Stomach (tissue), 9 donors: ENCODE measurements around the gene GP2. TPM values are rescaled to one million over a fixed set of nuclear protein-coding genes. Genes with fewer than 3 reads are reported as not detected.
"Not testable (repeated sequence)": the region's sequence is repeated elsewhere in the genome, so short reads cannot be mapped to it uniquely, and the experiment has no call there.

Source experiments
- DNase-seq, 2 donors: peaks; one replicate each; pipeline versions ENCODE4 v3.0.0 to v3.0.0-alpha.2; 2013 to 2019
- H3K27ac ChIP-seq, 5 donors: fragments of 200-600 bp in 4 of 5; sonication (generic) in 4 of 5; one replicate each; pipeline ENCODE4 v1.5.1; 2013 to 2019; ENCODE audit warnings: mild to moderate bottlenecking in 1 of 5, moderate library complexity in 1 of 5
- H3K27me3 ChIP-seq, 3 donors: fragments of 200-600 bp; sonication (generic); one replicate each; pipeline ENCODE4 v1.5.1; 2017 to 2019; ENCODE audit warnings: mixed run types in 1 of 3
- H3K36me3 ChIP-seq, 4 donors: fragments of 200-600 bp; sonication (generic); 1 replicate in 3 of 4; 2 replicates in 1 of 4; pipeline ENCODE4 v1.5.1; 2016 to 2019
- H3K4me1 ChIP-seq, 4 donors: fragments of 200-600 bp; sonication (generic); one replicate each; pipeline ENCODE4 v1.5.1; 2016 to 2019
- H3K4me3 ChIP-seq, 4 donors: fragments of 200-600 bp; sonication (generic) in 3 of 4; one replicate each; pipeline ENCODE4 v1.5.1; 2016 to 2019; ENCODE audit warnings: mild to moderate bottlenecking in 1 of 4
- H3K9me3 ChIP-seq, 4 donors: fragments of 200-600 bp; sonication (generic); one replicate each; pipeline ENCODE4 v1.5.1; 2016 to 2019
- EP300 ChIP-seq: sonication (generic); formaldehyde crosslinking; IDR thresholded peaks from one replicate; pipeline ENCODE4 v1.6.1; 2017; ENCODE audit warnings: antibody characterized with exemption
- POLR2A ChIP-seq, 4 donors: fragments of 450-650 bp; IDR thresholded peaks; one replicate each; pipeline ENCODE4 v1.6.1; 2016; ENCODE audit warnings: antibody characterized with exemption in 4 of 4, control low read depth in 2 of 4, mild to moderate bottlenecking in 1 of 4, moderate library complexity in 1 of 4
- POLR2AphosphoS5 ChIP-seq, 3 donors: sonication (generic); formaldehyde crosslinking; IDR thresholded peaks; one replicate each; pipeline ENCODE4 v1.6.1; 2016; ENCODE audit warnings: antibody characterized with exemption in 3 of 3
- WGBS, 5 donors: extraction: QIAGEN DNeasy Blood & Tissue Kit in 3 of 5; methylation state at CpG; one replicate each; pipeline versions ENCODE4 v1.1.5 to v1.1.7; 2013 to 2018; 5-methylcytosine and 5-hydroxymethylcytosine counted together
- intact Hi-C: fragments of 100-400 bp; cut with DNase I; formaldehyde crosslinking; loops from one replicate; pipeline ENCODE4 v1.15.1; 2023; ENCODE audit warnings: low total_unique reads
- polyA plus RNA-seq, 3 donors: library from polyadenylated mRNA; stranded (reverse); fragments of 200-250 nt; gene quantifications; one replicate each; pipeline ENCODE4 v1.2.3, GENCODE V29; 2013
- total RNA-seq, 5 donors: library from RNA; depleted of rRNA; stranded (reverse); fragments of >200 nt; gene quantifications; one replicate each; pipeline versions ENCODE4 v1.1.0 to v1.2.3, GENCODE V29; 2014 to 2016
- TF ChIP-seq, protein P1 (sequence below), 7 experiments: fragments of 450-650 bp in 4 of 7; fragments of 200-600 bp in 3 of 7; sonication (generic) in 3 of 7; IDR thresholded peaks; one replicate each; pipeline ENCODE4 v1.5.1; 2016 to 2019; ENCODE audit warnings: antibody characterized with exemption in 7 of 7, control low read depth in 2 of 7, mild to moderate bottlenecking in 1 of 7
- donor health status: healthy with polysubstance abuse.
- donor health status: Bipolar disorder and iron deficiency.
- donor health status: healthy.

GP2 gene
- total and polyA plus RNA-seq, 8 donors, result 0.55 to 53.3 (median 14.4) TPM

DNA sequence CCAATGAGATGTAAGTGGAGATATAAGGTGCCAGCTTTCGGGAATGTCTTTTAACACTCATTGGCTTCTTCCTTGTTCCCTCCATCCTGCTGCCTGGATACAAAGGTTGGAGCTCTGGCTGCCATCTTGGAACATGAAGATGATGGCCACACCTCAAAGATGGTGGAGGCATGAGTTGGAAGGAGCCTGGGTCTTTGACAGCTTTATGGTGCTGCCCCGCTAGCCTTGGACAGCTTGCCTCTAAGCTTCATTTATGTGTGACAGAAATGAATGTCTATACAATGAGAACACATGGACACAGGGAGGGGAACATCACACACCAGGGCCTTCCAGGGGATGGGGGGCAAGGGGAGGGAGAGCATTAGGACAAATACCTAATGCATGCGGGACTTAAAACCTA, 13.6 kb downstream of the GP2 start:
- Histone ChIP-seq H3K4me1 (no peaks in the 10 kb centered on the region), H3K27me3 (no peaks in the 10 kb centered on the region), H3K9me3 (no peaks in the 10 kb centered on the region), H3K4me3 (no peak overlapping the region), H3K36me3 (no peaks in the 10 kb centered on the region), H3K27ac (no peak overlapping the region)
- DNase-seq, result no peak
- intact Hi-C loops, result no loop called here
- WGBS, 5 donors, result 82 to 98% (median 92%) methylated on average over 3 of the region's 3 CpGs
- TF ChIP-seq EP300, result no peak

DNA sequence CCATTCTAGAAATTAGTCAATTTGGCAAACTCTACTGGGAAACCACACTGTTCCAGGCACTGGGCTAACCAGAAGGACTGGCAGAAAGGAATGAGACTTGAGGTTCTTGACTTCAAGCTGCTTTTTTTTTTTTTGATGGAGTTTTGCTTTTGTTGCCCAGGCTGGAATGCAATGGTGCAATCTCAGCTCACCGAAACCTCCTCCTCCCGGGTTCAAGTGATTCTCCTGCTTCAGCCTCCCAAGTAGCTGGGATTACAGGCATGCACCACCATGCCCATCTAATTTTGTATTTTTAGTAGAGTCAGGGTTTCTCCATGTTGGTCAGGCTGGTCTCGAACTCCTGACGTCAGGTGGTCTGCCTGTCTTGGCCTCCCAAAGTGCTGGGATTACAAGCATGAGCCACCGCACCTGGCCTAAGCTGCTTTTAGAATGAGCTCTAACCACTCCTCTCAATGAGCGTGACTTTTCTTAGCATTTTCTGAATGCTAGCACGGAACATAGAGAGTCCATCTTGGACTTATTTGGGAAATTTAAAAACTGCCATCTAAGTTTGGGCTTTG, 14.7 kb downstream of the GP2 start:
- 86 to 93% (median 93%) methylated on average over 7 of the region's 7 CpGs for WGBS, 5 donors
- intact Hi-C loops, DNase-seq, H3K4me1 ChIP-seq, H3K4me3 ChIP-seq, H3K36me3 ChIP-seq, H3K9me3 ChIP-seq, H3K27ac ChIP-seq, H3K27me3 ChIP-seq: not testable (repeated sequence)

DNA sequence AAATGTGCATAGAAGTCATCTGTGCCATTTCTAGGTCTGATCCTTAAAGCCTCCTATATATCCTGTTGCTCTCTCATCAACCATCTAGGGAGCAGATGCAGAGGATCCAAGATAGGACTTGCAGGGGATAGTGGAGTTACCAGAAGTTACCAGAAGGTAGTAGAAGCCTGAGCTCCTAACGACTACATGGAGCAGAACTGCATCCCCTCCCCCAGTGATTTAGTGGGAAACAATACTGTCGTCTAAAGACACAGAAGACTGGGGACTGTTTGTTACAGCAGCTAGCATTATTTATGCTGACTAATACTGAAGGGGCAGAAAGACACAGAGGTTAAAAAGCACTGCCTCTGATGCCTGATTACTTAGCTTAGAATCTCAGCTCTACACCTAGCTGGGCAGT, 15.8 kb downstream of the GP2 start:
- no peak overlapping the region for H3K27ac ChIP-seq
- no peak overlapping the region for H3K4me3 ChIP-seq
- no peaks in the 10 kb centered on the region for H3K36me3 ChIP-seq
- H3K4me1 ChIP-seq, result no peaks in the 10 kb centered on the region
- no peak for DNase-seq
- intact Hi-C loops, result no loop called here
- H3K27me3 ChIP-seq, result no peaks in the 10 kb centered on the region
- no peaks in the 10 kb centered on the region for H3K9me3 ChIP-seq
- TF ChIP-seq, protein P1, sequence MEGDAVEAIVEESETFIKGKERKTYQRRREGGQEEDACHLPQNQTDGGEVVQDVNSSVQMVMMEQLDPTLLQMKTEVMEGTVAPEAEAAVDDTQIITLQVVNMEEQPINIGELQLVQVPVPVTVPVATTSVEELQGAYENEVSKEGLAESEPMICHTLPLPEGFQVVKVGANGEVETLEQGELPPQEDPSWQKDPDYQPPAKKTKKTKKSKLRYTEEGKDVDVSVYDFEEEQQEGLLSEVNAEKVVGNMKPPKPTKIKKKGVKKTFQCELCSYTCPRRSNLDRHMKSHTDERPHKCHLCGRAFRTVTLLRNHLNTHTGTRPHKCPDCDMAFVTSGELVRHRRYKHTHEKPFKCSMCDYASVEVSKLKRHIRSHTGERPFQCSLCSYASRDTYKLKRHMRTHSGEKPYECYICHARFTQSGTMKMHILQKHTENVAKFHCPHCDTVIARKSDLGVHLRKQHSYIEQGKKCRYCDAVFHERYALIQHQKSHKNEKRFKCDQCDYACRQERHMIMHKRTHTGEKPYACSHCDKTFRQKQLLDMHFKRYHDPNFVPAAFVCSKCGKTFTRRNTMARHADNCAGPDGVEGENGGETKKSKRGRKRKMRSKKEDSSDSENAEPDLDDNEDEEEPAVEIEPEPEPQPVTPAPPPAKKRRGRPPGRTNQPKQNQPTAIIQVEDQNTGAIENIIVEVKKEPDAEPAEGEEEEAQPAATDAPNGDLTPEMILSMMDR (IDR thresholded peaks at IDR 0.05), result no peak
- TF ChIP-seq EP300 (no peak), POLR2A (IDR thresholded peaks at IDR 0.05) (no peak), POLR2AphosphoS5 (IDR thresholded peaks at IDR 0.05) (no peak)
- 44 to 73% (median 65%) methylated on average over 2 of the region's 2 CpGs for WGBS, 5 donors

DNA sequence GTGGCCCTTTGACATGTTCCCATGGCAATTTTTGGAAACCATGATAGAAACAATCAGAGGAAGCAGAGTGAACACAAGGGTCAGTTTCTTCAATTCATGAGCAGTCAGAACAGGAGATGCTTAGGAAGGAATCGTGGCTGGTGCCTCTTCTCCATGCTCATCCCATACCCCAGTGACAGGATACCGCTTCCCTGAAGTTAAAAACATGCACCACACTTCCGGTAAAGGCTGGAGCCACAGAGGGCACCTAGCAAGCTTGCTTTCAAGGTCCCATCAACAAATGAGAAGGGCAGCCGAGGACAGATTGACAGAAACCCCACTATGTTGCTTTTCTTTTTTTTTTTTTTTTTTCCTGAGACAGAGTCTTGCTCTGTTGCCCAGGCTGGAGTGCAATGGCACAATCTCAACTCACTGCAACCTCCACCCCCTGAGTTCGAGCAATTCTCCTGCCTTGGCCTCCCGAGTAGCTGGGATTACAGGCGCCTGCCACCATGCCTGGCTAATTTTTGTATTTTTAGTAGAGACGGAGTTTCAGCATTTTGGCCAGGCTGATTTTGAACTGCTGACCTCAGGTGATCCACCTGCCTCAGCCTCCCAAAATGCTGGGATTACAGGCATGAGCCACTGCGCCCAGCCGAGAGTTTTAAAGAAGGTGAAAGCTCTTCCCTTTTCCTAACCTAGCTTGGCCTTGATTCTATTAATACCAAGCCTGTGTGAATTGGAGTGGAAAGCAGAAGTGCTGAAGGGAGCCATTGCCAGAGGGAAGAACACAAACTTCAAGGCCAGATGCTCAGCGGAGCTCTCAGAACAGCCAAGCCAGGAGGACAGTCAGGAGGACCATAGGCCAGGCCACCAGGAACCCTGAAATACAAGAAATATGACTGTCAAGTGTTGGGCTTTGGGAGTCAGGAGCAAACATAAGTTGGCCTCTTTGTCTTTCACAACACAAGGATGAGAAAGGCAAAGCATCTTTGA, 16.6 kb downstream of the GP2 start:
- Histone ChIP-seq H3K9me3 (no peaks in the 10 kb centered on the region), H3K4me1 (no peaks in the 10 kb centered on the region), H3K27ac (no peak overlapping the region), H3K4me3 (no peak overlapping the region), H3K27me3 (no peaks in the 10 kb centered on the region), H3K36me3 (no peaks in the 10 kb centered on the region)
- intact Hi-C loops, result no loop called here
- TF ChIP-seq POLR2AphosphoS5 (IDR thresholded peaks at IDR 0.05) (no peak), POLR2A (IDR thresholded peaks at IDR 0.05) (no peak), EP300 (no peak)
- TF ChIP-seq, protein P1 (IDR thresholded peaks at IDR 0.05), result no peak
- DNase-seq, result no peak
- 85 to 89% (median 87%) methylated on average over 11 of the region's 11 CpGs for WGBS, 5 donors

DNA sequence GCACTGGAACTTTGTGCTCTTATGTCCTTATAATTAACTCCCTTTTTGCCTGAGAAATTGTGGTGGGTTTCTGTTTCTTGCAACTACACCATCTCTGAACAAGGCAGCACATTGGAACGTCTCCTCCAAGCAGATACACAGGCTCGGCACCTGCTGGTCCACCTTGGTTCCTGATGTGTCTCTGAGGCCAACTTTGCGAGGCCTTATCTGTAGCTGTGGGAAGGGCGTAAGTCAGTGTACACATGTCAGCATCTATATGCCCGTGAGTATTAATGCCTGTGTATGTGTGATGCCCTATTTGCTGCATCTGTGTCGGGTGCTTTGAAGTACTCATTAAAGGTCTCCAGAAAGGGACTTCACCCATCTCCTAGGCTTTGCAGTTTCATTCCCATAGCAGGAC, 17.5 kb downstream of the GP2 start:
- no peak for DNase-seq
- H3K27me3 ChIP-seq, result no peaks in the 10 kb centered on the region
- intact Hi-C loops, result no loop called here
- H3K4me3 ChIP-seq, result no peak overlapping the region
- no peak for TF ChIP-seq EP300
- TF ChIP-seq, protein P1 (IDR thresholded peaks at IDR 0.05), result no peak
- no peak for TF ChIP-seq POLR2A (IDR thresholded peaks at IDR 0.05)
- TF ChIP-seq POLR2AphosphoS5 (IDR thresholded peaks at IDR 0.05), result no peak
- no peaks in the 10 kb centered on the region for H3K36me3 ChIP-seq
- H3K27ac ChIP-seq, result no peak overlapping the region
- no peaks in the 10 kb centered on the region for H3K9me3 ChIP-seq
- WGBS, 5 donors, result 63 to 80% (median 67%) methylated on average over 6 of the region's 6 CpGs
- no peaks in the 10 kb centered on the region for H3K4me1 ChIP-seq
